Common myeloid progenitor, CD34-positive (primary cell): ENCODE data around the gene GRIP1. TPM values are rescaled to one million over a fixed set of nuclear protein-coding genes. Genes with fewer than 3 reads are reported as not detected.

ENCODE experiments used
- CTCF ChIA-PET: fragments of 350-600 bp; sonication (Branson Sonifier 250); formaldehyde crosslinking; loops from one replicate; lab custom pipeline; 2021; ENCODE audit warnings: antibody characterized with exemption; lab: Charles Lee
- POLR2A ChIA-PET: fragments of 350-600 bp; sonication (Branson Sonifier 250); formaldehyde crosslinking; loops from one replicate; lab custom pipeline; 2021; ENCODE audit warnings: antibody characterized with exemption; lab: Charles Lee
- DNase-seq, 3 donors: peaks; one replicate each; pipeline versions ENCODE4 v3.0.0 to v3.0.0-alpha.2; 2013
- H3K27ac ChIP-seq, 2 experiments: 1 replicate in 1 of 2; 2 replicates in 1 of 2; pipeline ENCODE4 v1.7.0; 2013; ENCODE audit warnings: inconsistent platforms in 2 of 2, low read length in 2 of 2, mild to moderate bottlenecking in 2 of 2, low read depth in 1 of 2, moderate library complexity in 1 of 2; ENCODE audit not compliant: severe bottlenecking in 2 of 2, insufficient read depth in 1 of 2, poor library complexity in 1 of 2
- H3K27me3 ChIP-seq, 5 experiments: replicated peaks in 2 of 5; 1 replicate in 3 of 5; 2 replicates in 2 of 5; pipeline versions ENCODE4 v1.6.1 to v1.7.0; 2013; ENCODE audit warnings: low read length in 4 of 5, mild to moderate bottlenecking in 2 of 5, moderate library complexity in 2 of 5, inconsistent platforms in 1 of 5; ENCODE audit not compliant: insufficient read depth in 5 of 5, control insufficient read depth in 4 of 5
- H3K36me3 ChIP-seq, 4 experiments: 1 replicate in 2 of 4; 2 replicates in 2 of 4; pipeline versions ENCODE4 v1.6.1 to v1.7.0; 2013; ENCODE audit warnings: low read length in 3 of 4, control low read depth in 1 of 4, mild to moderate bottlenecking in 1 of 4; ENCODE audit not compliant: control insufficient read depth in 4 of 4, insufficient read depth in 4 of 4
- H3K4me1 ChIP-seq, 4 experiments: 1 replicate in 3 of 4; 2 replicates in 1 of 4; pipeline versions ENCODE4 v1.6.1 to v1.7.1; 2013; ENCODE audit warnings: low read length in 3 of 4, mild to moderate bottlenecking in 3 of 4, control low read depth in 1 of 4, inconsistent platforms in 1 of 4, moderate library complexity in 1 of 4; ENCODE audit not compliant: control insufficient read depth in 4 of 4, insufficient read depth in 4 of 4; ENCODE audit errors: control extremely low read depth in 1 of 4
- H3K4me3 ChIP-seq, 7 experiments: 1 replicate in 4 of 7; 2 replicates in 3 of 7; pipeline versions ENCODE4 v1.5.1 to v1.7.0; 2013; ENCODE audit warnings: mild to moderate bottlenecking in 7 of 7, low read length in 6 of 7, moderate library complexity in 6 of 7, inconsistent platforms in 2 of 7, low read depth in 2 of 7, control low read depth in 1 of 7; ENCODE audit not compliant: insufficient read depth in 4 of 7, control insufficient read depth in 1 of 7; ENCODE audit errors: extremely low read depth in 1 of 7
- H3K9me3 ChIP-seq, 5 experiments: 1 replicate in 4 of 5; 2 replicates in 1 of 5; pipeline versions ENCODE4 v1.6.1 to v1.7.1; 2013; ENCODE audit warnings: low read length in 4 of 5, mild to moderate bottlenecking in 2 of 5, inconsistent platforms in 1 of 5, low read depth in 1 of 5, moderate library complexity in 1 of 5; ENCODE audit not compliant: control insufficient read depth in 4 of 5, insufficient read depth in 2 of 5; ENCODE audit errors: control extremely low read depth in 1 of 5
- WGBS: methylation state at CpG from one replicate; pipeline ENCODE4 v1.1.5; 2013; ENCODE audit not compliant: insufficient coverage; 5-methylcytosine and 5-hydroxymethylcytosine counted together
- polyA plus RNA-seq: library from polyadenylated mRNA; unstranded; fragments of 120-200 nt; gene quantifications from one replicate; pipeline ENCODE4 v1.2.1, GENCODE V29; 2013

GRIP1 gene, protein sequence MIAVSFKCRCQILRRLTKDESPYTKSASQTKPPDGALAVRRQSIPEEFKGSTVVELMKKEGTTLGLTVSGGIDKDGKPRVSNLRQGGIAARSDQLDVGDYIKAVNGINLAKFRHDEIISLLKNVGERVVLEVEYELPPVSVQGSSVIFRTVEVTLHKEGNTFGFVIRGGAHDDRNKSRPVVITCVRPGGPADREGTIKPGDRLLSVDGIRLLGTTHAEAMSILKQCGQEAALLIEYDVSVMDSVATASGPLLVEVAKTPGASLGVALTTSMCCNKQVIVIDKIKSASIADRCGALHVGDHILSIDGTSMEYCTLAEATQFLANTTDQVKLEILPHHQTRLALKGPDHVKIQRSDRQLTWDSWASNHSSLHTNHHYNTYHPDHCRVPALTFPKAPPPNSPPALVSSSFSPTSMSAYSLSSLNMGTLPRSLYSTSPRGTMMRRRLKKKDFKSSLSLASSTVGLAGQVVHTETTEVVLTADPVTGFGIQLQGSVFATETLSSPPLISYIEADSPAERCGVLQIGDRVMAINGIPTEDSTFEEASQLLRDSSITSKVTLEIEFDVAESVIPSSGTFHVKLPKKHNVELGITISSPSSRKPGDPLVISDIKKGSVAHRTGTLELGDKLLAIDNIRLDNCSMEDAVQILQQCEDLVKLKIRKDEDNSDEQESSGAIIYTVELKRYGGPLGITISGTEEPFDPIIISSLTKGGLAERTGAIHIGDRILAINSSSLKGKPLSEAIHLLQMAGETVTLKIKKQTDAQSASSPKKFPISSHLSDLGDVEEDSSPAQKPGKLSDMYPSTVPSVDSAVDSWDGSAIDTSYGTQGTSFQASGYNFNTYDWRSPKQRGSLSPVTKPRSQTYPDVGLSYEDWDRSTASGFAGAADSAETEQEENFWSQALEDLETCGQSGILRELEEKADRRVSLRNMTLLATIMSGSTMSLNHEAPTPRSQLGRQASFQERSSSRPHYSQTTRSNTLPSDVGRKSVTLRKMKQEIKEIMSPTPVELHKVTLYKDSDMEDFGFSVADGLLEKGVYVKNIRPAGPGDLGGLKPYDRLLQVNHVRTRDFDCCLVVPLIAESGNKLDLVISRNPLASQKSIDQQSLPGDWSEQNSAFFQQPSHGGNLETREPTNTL
- polyA plus RNA-seq: 6.8 TPM

DNA sequence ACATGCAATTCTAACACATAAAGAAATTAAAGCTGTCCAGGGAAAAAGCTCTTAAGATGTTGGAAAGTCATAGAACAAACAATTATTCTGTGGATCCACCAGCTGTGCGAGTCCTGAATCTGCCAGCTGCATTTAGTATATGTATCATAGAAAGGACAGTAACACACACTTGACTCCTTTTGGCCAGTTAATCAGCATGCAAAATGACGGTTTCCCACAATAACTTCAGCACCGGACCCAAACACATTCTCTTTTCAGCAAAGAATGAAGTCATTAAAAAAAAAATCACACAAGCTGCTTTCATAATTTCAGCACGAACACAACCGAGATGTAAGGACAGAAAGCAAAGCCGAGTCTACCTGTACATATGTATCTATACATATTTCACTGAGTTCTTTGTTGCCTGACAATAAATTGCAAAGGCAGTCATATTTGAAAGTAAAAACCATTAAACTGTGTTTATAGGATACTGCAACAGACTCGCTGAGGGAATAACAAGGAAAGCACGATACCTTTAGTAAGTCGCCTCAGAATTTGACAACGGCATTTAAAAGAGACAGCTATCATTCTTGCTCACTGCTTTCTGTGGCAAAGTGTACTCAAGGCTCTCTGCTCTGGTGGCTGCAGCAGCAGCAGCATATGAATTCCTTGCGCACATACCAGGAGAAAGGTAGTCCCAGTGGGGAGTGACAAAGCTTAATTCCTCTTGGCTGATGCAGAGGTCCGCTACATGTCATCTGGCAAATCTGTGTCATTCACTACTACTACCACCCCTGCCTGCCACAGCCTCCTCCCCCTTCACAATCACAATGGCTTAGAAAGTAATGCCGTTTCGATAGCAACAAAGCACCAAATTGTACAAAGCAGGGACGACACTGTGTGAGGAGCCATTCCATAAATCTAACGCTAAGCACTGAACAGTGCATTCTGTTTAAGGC, at the start of gene GRIP1:
Gene GRIP1, minus strand, starts transcription at position 739 of the 938 bp plus-strand sequence. Its CDS starts 172 bp downstream, at position 567.
- H3K9me3 ChIP-seq: no peaks in the 10 kb centered on the region
- CTCF ChIA-PET: interaction anchor here (0.7 to 1.1 kb wide), 3 partner anchors 10 to 183 kb away, joined by 3 to 4 read pairs (median 3); no protein-coding TSS in a partner anchor
- no peaks in the 10 kb centered on the region for H3K36me3 ChIP-seq
- no peaks in the 10 kb centered on the region for H3K4me1 ChIP-seq
- H3K27ac ChIP-seq: no peak within 1 kb of the TSS
- H3K27me3 ChIP-seq: peaks cover 0 to 2% (median 0%) of the 10 kb centered on the region in 5 experiments
- 99% methylated on average over 12 of the region's 16 CpGs for WGBS
- no peak within 1 kb of the TSS for H3K4me3 ChIP-seq
- POLR2A ChIA-PET: no interaction called here
- no peak for DNase-seq

DNA sequence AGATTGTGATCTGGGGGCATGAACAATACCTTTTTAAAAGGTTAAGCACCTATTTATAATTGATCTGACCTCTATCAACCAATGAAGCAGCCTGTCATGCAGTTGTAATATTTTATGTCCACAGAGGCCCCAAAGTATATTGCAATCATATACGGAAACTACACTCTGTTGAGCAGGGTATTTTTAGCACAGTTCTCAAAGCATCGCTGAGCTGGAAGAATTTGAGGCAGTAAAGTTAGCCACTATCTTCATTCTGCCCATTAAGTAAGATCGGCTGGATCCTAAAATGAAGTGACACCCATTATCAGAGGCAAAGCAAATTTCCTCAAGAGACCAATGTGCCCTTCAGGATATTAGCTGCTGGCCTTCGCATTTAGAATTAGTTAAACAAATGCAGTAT, 47.7 kb upstream of the GRIP1 start:
- no peak overlapping the region for H3K27ac ChIP-seq
- CTCF ChIA-PET: interaction anchor here (0.6 to 1.4 kb wide), 3 partner anchors 10 to 134 kb away, joined by 3 to 5 read pairs (median 3); no protein-coding TSS in a partner anchor
- H3K27me3 ChIP-seq: no peaks in the 10 kb centered on the region
- H3K4me1 ChIP-seq: no peaks in the 10 kb centered on the region
- WGBS: 100% methylated on average over 2 of the region's 4 CpGs
- DNase-seq: no peak
- no peak overlapping the region for H3K4me3 ChIP-seq
- POLR2A ChIA-PET: no interaction called here
- H3K36me3 ChIP-seq: no peaks in the 10 kb centered on the region
- no peaks in the 10 kb centered on the region for H3K9me3 ChIP-seq

DNA sequence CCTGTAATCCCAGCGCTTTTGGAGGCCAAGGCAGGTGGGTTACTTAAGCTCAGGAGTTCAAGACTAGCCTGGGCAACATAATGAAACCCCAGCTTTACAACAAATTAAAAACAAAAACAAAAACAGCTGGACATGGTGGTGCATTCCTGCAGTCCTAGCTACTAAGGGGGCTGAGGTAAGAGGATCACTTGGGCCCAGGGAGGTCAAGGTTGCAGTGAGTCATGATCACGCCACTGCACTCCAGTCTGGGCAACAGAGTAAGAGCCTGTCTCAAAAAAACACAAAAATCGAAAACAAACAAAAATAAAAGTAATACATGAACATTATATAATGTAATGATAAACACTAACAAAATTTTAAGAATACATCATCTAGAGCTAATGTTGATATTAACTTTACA, 46.2 kb upstream of the GRIP1 start:
- Histone ChIP-seq H3K4me3 (no peak overlapping the region), H3K27me3 (no peaks in the 10 kb centered on the region), H3K4me1 (no peaks in the 10 kb centered on the region), H3K36me3 (no peaks in the 10 kb centered on the region), H3K27ac (no peak overlapping the region), H3K9me3 (no peaks in the 10 kb centered on the region)
- ChIA-PET POLR2A (no interaction called here), CTCF (interaction anchor here (1.2 to 1.3 kb wide), 2 partner anchors 13 to 31 kb away, joined by 3 to 4 read pairs; no protein-coding TSS in a partner anchor)
- WGBS: no CpG with 5 or more reads among the region's 3 CpGs
- DNase-seq: no peak

DNA sequence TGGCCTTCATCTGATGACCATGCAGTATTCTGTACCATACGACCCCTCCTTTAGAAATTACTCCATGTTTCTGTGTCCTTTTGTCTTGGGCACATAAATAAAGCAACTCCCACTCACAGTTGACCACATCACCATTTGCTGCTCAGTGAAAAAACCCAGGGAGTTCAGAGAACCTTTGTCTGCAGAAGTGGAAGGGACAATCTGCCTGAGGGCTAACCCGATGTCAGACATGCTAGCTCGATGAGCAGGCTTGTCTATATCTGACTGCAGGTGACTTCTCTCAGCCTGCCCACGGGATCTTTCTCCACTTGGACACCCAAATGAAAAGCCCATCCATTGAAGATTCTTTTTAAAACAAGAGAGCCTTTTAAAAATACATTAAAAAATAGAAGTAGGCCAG, 45.7 kb upstream of the GRIP1 start:
- Histone ChIP-seq H3K9me3 (no peaks in the 10 kb centered on the region), H3K27ac (no peak overlapping the region), H3K4me3 (no peak overlapping the region), H3K27me3 (no peaks in the 10 kb centered on the region), H3K4me1 (no peaks in the 10 kb centered on the region), H3K36me3 (no peaks in the 10 kb centered on the region)
- ChIA-PET POLR2A (no interaction called here), CTCF (interaction anchor here (1.2 to 1.3 kb wide), 2 partner anchors 13 to 30 kb away, joined by 3 to 4 read pairs; no protein-coding TSS in a partner anchor)
- no peak for DNase-seq
- 100% methylated on average over 3 of the region's 4 CpGs for WGBS

DNA sequence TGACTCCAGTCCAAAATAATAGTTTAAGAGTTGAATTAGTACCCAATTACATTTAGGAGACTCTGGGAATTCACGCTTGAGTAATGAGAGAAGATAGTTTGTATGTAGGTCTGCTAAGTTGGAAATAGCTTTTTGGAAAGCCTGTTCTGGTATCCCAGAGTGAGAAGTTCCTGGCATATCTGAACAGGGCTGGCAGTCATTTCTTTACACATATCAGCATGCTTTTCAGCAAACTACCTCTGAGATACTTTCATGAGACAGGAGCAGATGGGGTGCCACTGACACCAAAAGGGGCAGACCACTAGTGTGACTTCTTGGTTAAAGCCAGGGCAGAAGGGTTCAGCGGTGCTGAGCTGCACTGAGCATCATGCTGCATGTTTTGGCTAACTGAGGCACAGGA, 45.1 kb upstream of the GRIP1 start:
- CTCF ChIA-PET: interaction anchor here (1.2 kb wide), 1 partner anchor 12 kb away, joined by 3 read pairs; no protein-coding TSS in a partner anchor
- Histone ChIP-seq H3K36me3 (no peaks in the 10 kb centered on the region), H3K9me3 (no peaks in the 10 kb centered on the region), H3K4me3 (no peak overlapping the region), H3K27me3 (no peaks in the 10 kb centered on the region), H3K4me1 (no peaks in the 10 kb centered on the region), H3K27ac (no peak overlapping the region)
- DNase-seq: no peak
- POLR2A ChIA-PET: no interaction called here
- WGBS: 100% methylated on average over 2 of the region's 2 CpGs

DNA sequence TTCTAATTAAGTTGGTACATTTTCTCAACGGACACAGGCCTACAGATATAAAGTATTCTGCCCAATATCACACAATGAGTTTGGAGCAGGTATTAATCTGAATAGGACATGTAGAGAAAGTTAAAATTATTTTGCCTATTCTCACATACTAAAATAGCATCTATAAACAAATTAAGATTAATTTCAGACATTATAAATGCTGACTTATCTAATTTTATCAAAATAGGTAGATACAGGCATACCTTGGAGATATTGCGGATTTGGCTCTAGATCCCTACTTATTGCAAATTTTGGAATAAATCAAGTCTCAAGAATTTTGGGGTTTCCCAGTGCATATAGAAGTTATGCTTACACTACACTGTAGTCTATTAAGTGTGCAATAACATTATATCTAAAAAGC, 41.0 kb upstream of the GRIP1 start:
- Histone ChIP-seq H3K9me3 (no peaks in the 10 kb centered on the region), H3K36me3 (no peaks in the 10 kb centered on the region), H3K27ac (no peak overlapping the region), H3K4me1 (no peaks in the 10 kb centered on the region), H3K4me3 (no peak overlapping the region), H3K27me3 (no peaks in the 10 kb centered on the region)
- ChIA-PET CTCF (no interaction called here), POLR2A (no interaction called here)
- no peak for DNase-seq
- WGBS: no CpG with 5 or more reads among the region's 2 CpGs
